Ovary (tissue), 9 donors: ENCODE measurements around the gene BLOC1S1. TPM values are rescaled to one million over a fixed set of nuclear protein-coding genes. Genes with fewer than 3 reads are reported as not detected.

Source experiments
- DNase-seq, 5 donors: peaks; one replicate each; pipeline ENCODE4 v3.0.0-alpha.2; 2019 to 2020
- H3K27ac ChIP-seq, 2 donors: fragments of 200-600 bp; one replicate each; pipeline versions ENCODE4 v1.5.1 to v1.8.0; 2019 to 2022
- H3K27me3 ChIP-seq: fragments of 200-600 bp; one replicate; pipeline ENCODE4 v1.8.0; 2022
- H3K36me3 ChIP-seq: fragments of 200-600 bp; sonication (generic); one replicate; pipeline ENCODE4 v1.5.1; 2019
- H3K4me1 ChIP-seq: one replicate; pipeline ENCODE4 v1.8.1; 2013; ENCODE audit warnings: mild to moderate bottlenecking, moderate library complexity; ENCODE audit not compliant: insufficient read depth
- H3K4me3 ChIP-seq: fragments of 200-600 bp; sonication (generic); one replicate; pipeline ENCODE4 v1.5.1; 2017
- H3K9me3 ChIP-seq, 2 donors: fragments of 200-600 bp in 1 of 2; sonication (generic) in 1 of 2; one replicate each; pipeline versions ENCODE4 v1.5.1 to v1.8.1; 2013 to 2019; ENCODE audit warnings: mild to moderate bottlenecking in 1 of 2, moderate library complexity in 1 of 2
- EP300 ChIP-seq: sonication (generic); formaldehyde crosslinking; IDR thresholded peaks from one replicate; pipeline ENCODE4 v1.6.1; 2017; ENCODE audit warnings: antibody characterized with exemption
- POLR2A ChIP-seq: fragments of 450-650 bp; IDR thresholded peaks from one replicate; pipeline ENCODE4 v1.6.1; 2017; ENCODE audit warnings: antibody characterized with exemption, mild to moderate bottlenecking, moderate library complexity
- WGBS, 3 donors: extraction: QIAGEN DNeasy Blood & Tissue Kit in 1 of 3; methylation state at CpG; one replicate each; pipeline versions ENCODE4 v1.1.5 to v1.1.7; 2013 to 2017; 5-methylcytosine and 5-hydroxymethylcytosine counted together
- intact Hi-C, 4 donors: fragments of 100-400 bp; cut with DNase I; formaldehyde crosslinking; loops; one replicate each; pipeline versions ENCODE4 v1.11.0 to v1.15.1; 2022 to 2023
- polyA plus RNA-seq, 2 donors: library from polyadenylated mRNA; stranded (reverse); fragments of 200-250 nt in 1 of 2; fragments of 350-450 nt in 1 of 2; fragmentation: Illumina TruSeq in 1 of 2; extraction: RNeasy Lipid Tissue Mini Kit (QIAGEN cat#74804) in 1 of 2; gene quantifications; one replicate each; pipeline ENCODE4 v1.2.3, GENCODE V29; 2013 to 2014
- total RNA-seq, 7 donors: library from RNA; depleted of rRNA in 2 of 7; stranded (reverse); fragments of >200 nt in 2 of 7; fragmentation: NEBNext Ultra II Directional in 3 of 7; extraction: Animal tissue kit (Norgen Biotek cat#: 25700) in 3 of 7; gene quantifications; one replicate each; pipeline versions ENCODE4 v1.1.0 to v1.2.4, GENCODE V29; 2016 to 2023
- TF ChIP-seq, protein P1 (sequence below), 3 donors: fragments of 450-650 bp in 2 of 3; fragments of 200-600 bp in 1 of 3; IDR thresholded peaks; one replicate each; pipeline versions ENCODE4 v1.5.1 to v1.8.0; 2016 to 2022; ENCODE audit warnings: antibody characterized with exemption in 3 of 3, mild to moderate bottlenecking in 1 of 3
- donor health status: DM: no; HTN: no; CAD: no; lungs with moderate emphysema.
- donor health status: DM: no; HTN: no; CAD: no.
- donor health status: Bipolar disorder and iron deficiency.
- donor health status: DM: yes; HTN: yes; CAD: no.
- donor health status: DM: no; HTN: no; CAD: no.
- donor health status: DM: yes; HTN: yes; CAD: no.

BLOC1S1 gene
- total and polyA plus RNA-seq, 9 donors: 96.0 to 214 (median 120) TPM

DNA sequence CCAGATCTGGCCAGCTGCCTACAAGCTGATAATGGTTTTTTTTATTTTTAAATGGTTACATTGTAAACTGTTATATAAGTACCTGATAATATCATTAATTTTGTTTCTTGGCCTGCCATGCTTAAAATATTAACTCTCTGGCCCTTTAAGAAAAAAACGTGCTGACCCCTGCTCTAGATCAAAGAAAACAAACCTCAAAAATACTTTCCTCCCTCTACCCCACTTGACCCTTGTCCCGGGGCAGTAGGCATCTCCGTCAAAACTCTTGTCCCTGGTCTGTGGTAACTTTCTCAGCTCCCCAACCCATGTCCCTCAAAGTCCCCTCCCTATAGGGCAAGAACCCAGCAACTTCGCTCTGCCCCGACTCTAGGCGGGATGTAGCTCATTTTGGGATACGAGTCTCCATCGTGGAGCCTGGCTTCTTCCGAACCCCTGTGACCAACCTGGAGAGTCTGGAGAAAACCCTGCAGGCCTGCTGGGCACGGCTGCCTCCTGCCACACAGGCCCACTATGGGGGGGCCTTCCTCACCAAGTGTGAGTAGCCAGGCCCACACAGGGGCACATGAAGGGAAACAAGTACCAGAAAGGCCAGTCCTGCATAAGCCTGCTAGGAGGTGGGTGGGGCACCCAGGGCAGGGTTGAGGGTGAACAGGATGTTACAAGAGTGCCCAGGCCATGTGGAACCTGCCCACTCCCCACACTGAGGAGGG, 7.8 kb downstream of the BLOC1S1 start:
- H3K36me3 ChIP-seq: no peaks in the 10 kb centered on the region
- H3K9me3 ChIP-seq: no peaks in the 10 kb centered on the region
- TF ChIP-seq, protein P1, sequence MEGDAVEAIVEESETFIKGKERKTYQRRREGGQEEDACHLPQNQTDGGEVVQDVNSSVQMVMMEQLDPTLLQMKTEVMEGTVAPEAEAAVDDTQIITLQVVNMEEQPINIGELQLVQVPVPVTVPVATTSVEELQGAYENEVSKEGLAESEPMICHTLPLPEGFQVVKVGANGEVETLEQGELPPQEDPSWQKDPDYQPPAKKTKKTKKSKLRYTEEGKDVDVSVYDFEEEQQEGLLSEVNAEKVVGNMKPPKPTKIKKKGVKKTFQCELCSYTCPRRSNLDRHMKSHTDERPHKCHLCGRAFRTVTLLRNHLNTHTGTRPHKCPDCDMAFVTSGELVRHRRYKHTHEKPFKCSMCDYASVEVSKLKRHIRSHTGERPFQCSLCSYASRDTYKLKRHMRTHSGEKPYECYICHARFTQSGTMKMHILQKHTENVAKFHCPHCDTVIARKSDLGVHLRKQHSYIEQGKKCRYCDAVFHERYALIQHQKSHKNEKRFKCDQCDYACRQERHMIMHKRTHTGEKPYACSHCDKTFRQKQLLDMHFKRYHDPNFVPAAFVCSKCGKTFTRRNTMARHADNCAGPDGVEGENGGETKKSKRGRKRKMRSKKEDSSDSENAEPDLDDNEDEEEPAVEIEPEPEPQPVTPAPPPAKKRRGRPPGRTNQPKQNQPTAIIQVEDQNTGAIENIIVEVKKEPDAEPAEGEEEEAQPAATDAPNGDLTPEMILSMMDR (IDR thresholded peaks at IDR 0.05): no peak
- no peak overlapping the region for H3K4me3 ChIP-seq
- intact Hi-C loops: no loop called here
- H3K4me1 ChIP-seq: peaks cover 12% of the 10 kb centered on the region
- WGBS, 3 donors: 25 to 36% (median 27%) methylated on average over 10 of the region's 10 CpGs
- DNase-seq: peak in 2 of 5 donors; percentile 17 to 24
- H3K27me3 ChIP-seq: no peaks in the 10 kb centered on the region
- H3K27ac ChIP-seq: peak overlapping the region in 1 of 2 donors; percentile 16

DNA sequence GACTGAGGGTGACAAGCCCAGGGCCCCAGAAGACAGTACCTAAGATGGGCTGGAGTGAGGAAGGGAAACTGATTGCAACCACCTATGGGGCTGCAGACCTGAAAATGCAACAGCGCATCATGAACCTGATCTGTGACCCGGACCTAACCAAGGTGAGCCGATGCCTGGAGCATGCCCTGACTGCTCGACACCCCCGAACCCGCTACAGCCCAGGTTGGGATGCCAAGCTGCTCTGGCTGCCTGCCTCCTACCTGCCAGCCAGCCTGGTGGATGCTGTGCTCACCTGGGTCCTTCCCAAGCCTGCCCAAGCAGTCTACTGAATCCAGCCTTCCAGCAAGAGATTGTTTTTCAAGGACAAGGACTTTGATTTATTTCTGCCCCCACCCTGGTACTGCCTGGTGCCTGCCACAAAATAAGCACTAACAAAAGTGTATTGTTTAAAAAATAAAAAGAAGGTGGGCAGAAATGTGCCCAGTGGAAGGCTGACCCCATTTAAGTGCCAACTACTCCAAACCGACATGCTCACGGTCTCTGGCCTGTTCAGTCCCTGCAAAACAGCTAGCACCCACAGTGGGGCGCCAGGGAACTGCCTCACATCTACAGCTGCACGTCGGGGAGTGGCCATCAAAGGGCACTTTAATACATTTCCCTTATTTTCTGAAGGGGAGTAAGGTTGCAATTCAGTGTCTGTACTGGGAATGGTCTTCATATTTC, 8.5 kb downstream of the BLOC1S1 start:
- Histone ChIP-seq H3K4me1 (peaks cover 10% of the 10 kb centered on the region), H3K4me3 (no peak overlapping the region), H3K9me3 (no peaks in the 10 kb centered on the region), H3K27ac (no peak overlapping the region), H3K27me3 (no peaks in the 10 kb centered on the region), H3K36me3 (no peaks in the 10 kb centered on the region)
- WGBS, 3 donors: 48 to 57% (median 52%) methylated on average over 11 of the region's 11 CpGs
- intact Hi-C loops: no loop called here
- peak in 4 of 5 donors; percentile 44 to 72 (median 57) for DNase-seq
- TF ChIP-seq EP300 (no peak), POLR2A (no peak)
- TF ChIP-seq, protein P1 (IDR thresholded peaks at IDR 0.05): peak; percentile 6 to 31 (median 14)

DNA sequence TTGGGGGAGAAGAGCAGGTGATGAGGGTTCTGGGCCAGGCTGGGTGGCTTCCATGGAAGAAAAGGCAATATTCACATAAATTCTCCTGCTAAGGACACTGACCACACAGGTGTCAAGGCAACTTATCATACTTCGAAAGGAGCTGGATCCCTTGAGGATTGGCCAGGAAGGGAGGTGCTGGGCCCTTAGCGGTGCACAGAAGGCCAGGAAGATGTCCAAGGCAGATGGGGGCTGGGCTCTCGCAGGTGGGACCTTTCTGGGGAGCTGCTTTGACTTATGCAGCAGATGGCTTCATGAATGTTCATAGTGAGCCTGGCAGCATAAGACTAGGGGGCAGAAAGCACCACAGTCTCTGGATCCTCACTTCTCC, 9.1 kb downstream of the BLOC1S1 start:
- 38 to 48% (median 39%) methylated on average over 3 of the region's 3 CpGs for whole genome bisulfite sequencing, 3 donors
- H3K9me3 ChIP-seq: no peaks in the 10 kb centered on the region
- TF ChIP-seq POLR2A (no peak), EP300 (no peak)
- TF ChIP-seq, protein P1 (IDR thresholded peaks at IDR 0.05): peak in 1 of 3 donors; percentile 8
- H3K36me3 ChIP-seq: no peaks in the 10 kb centered on the region
- peaks cover 10% of the 10 kb centered on the region for H3K4me1 ChIP-seq
- no peaks in the 10 kb centered on the region for H3K27me3 ChIP-seq
- H3K27ac ChIP-seq: no peak overlapping the region
- DNase-seq: peak in 2 of 5 donors; percentile 25 to 28
- no peak overlapping the region for H3K4me3 ChIP-seq
- intact Hi-C loops: loop anchor here in 1 of 4 donors (5.0 kb wide), 1 partner anchor 202 kb away; the partner anchor contains the start of gene PYM1

DNA sequence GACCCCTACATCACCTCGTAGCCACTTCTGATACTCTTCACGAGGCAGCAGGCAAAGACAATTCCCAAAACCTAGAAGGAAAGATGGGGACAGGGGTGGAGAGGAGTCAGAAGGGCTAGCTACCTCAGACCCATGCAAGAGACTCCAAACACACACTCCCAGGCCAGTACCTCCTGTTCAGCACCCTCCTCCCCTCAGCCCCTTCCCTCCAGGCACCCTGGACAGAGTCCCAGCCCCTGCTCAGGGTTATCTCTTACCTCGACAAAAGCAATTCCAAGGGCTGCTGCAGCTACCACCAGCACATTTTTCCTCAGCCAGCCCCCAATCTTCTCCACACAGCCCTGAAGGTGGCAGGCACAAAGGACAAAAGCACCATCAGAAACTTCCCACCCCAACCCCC, 9.7 kb downstream of the BLOC1S1 start:
- no peaks in the 10 kb centered on the region for H3K36me3 ChIP-seq

More for the DNA sequence above, 9.7 kb downstream of the BLOC1S1 start:
- WGBS, 3 donors: 23 to 44% (median 35%) methylated on average over 3 of the region's 3 CpGs
- Histone ChIP-seq H3K4me3 (no peak overlapping the region), H3K4me1 (peaks cover 10% of the 10 kb centered on the region), H3K27me3 (no peaks in the 10 kb centered on the region), H3K27ac (no peak overlapping the region), H3K9me3 (no peaks in the 10 kb centered on the region)
- TF ChIP-seq EP300: no peak
- TF ChIP-seq POLR2A: no peak
- TF ChIP-seq, protein P1 (IDR thresholded peaks at IDR 0.05): no peak
- intact Hi-C loops: loop anchor here in 1 of 4 donors (5.0 kb wide), 1 partner anchor 202 kb away; the partner anchor contains the start of gene PYM1
- peak in 1 of 5 donors; percentile 23 for DNase-seq
